A549 (cell line): ENCODE results near the gene SUN1.

ENCODE experiments used
- BHLHE40 ChIP-seq: IDR thresholded peaks from 2 replicates; pipeline ENCODE4 v1.6.1; 2012; ENCODE audit warnings: low read depth, low read length, inconsistent platforms
- CEBPB ChIP-seq, 2 experiments: fragments of >200 bp in 1 of 2; sonication (Bioruptor Twin) in 1 of 2; formaldehyde crosslinking in 1 of 2; IDR thresholded peaks; 2 replicates each; pipeline ENCODE4 v1.6.1; 2012 to 2016
- CHD2 ChIP-seq: fragments of 150-350 bp; IDR thresholded peaks from 2 replicates; pipeline ENCODE4 v1.6.1; 2014; ENCODE audit warnings: low read length; ENCODE audit not compliant: partially characterized antibody
- EP300 ChIP-seq, 2 experiments: fragments of >200 bp; sonication (Bioruptor Twin); formaldehyde crosslinking; IDR thresholded peaks; 2 replicates in 1 of 2; 3 replicates in 1 of 2; pipeline ENCODE4 v1.6.1; 2016 to 2017
- HDAC2 ChIP-seq: fragments of 200-600 bp; sonication (generic); IDR thresholded peaks from 2 replicates; pipeline ENCODE4 v1.6.1; 2016
- MAZ ChIP-seq: fragments of 150-350 bp; IDR thresholded peaks from 2 replicates; pipeline ENCODE4 v1.6.1; 2014; ENCODE audit warnings: antibody characterized with exemption, low read depth, low read length, borderline replicate concordance
- NFE2L2 ChIP-seq: fragments of 150-350 bp; conservative IDR thresholded peaks from 2 replicates; pipeline ENCODE4 v1.6.1; 2014; ENCODE audit warnings: low read length
- POLR2A ChIP-seq: IDR thresholded peaks from 2 replicates; pipeline ENCODE4 v1.6.1; 2012; ENCODE audit warnings: mild to moderate bottlenecking, low read length
- RARB ChIP-seq: fragments of 250-450 bp; sonication (Bioruptor Pico); IDR thresholded peaks from 2 replicates; pipeline ENCODE4 v1.8.0; 2021; ENCODE audit warnings: mild to moderate bottlenecking, moderate library complexity
- SREBF2 ChIP-seq: fragments of 450-650 bp; IDR thresholded peaks from 2 replicates; pipeline ENCODE4 v1.6.1; 2014; ENCODE audit warnings: mild to moderate bottlenecking, moderate library complexity
- USF2 ChIP-seq: fragments of 450-650 bp; IDR thresholded peaks from 2 replicates; pipeline ENCODE4 v1.6.1; 2014; ENCODE audit warnings: antibody characterized with exemption
- ZFP36 ChIP-seq: fragments of 450-650 bp; IDR thresholded peaks from 2 replicates; pipeline ENCODE4 v1.6.1; 2014; ENCODE audit warnings: borderline replicate concordance; ENCODE audit not compliant: partially characterized antibody
- TF ChIP-seq, protein P1 (sequence below): fragments of >200 bp; sonication (Bioruptor Twin); formaldehyde crosslinking; IDR thresholded peaks from 3 replicates; pipeline ENCODE4 v1.5.1; 2016

GRCh38 chr7:897771-898376 lies 65.6 kb downstream of the SUN1 start:
- TF ChIP-seq, protein P1, sequence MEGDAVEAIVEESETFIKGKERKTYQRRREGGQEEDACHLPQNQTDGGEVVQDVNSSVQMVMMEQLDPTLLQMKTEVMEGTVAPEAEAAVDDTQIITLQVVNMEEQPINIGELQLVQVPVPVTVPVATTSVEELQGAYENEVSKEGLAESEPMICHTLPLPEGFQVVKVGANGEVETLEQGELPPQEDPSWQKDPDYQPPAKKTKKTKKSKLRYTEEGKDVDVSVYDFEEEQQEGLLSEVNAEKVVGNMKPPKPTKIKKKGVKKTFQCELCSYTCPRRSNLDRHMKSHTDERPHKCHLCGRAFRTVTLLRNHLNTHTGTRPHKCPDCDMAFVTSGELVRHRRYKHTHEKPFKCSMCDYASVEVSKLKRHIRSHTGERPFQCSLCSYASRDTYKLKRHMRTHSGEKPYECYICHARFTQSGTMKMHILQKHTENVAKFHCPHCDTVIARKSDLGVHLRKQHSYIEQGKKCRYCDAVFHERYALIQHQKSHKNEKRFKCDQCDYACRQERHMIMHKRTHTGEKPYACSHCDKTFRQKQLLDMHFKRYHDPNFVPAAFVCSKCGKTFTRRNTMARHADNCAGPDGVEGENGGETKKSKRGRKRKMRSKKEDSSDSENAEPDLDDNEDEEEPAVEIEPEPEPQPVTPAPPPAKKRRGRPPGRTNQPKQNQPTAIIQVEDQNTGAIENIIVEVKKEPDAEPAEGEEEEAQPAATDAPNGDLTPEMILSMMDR: no peak
- TF ChIP-seq BHLHE40: no peak
- no peak for TF ChIP-seq NFE2L2
- TF ChIP-seq POLR2A: no peak
- TF ChIP-seq USF2: no peak
- TF ChIP-seq SREBF2: no peak
- TF ChIP-seq MAZ: no peak
- no peak for TF ChIP-seq ZFP36
- TF ChIP-seq HDAC2: no peak
- no peak for TF ChIP-seq EP300 (IDR thresholded peaks at IDR 0.05)
- no peak for TF ChIP-seq CEBPB (IDR thresholded peaks at IDR 0.05)
- no peak for TF ChIP-seq CHD2
- no peak for TF ChIP-seq RARB (CRISPR knock-in tag)
